Measurements from ENCODE around the gene MRPS25.

The MRPS25 gene

GRCh38 chr3:15064835-15065549, at the start of gene MRPS25:
TSS of gene MRPS25 (minus strand) at chr3:15065315. CDS start at chr3:15065194, 121 bp downstream.
- peak; percentile 82 for DNase-seq

- no peak for DNase-seq
These were observed 48.8 kb upstream of the MRPS25 start for GRCh38 chr3:15113884-15114283.

GRCh38 chr3:15113471-15113870, 48.4 kb upstream of the MRPS25 start:
- peak; percentile 11 for DNase-seq

- no peak for DNase-seq
These were observed 46.9 kb upstream of the MRPS25 start for GRCh38 chr3:15112011-15112410.

- no peak for DNase-seq
These were observed 45.1 kb upstream of the MRPS25 start for GRCh38 chr3:15110206-15110605.

GRCh38 chr3:15108869-15109268, 43.8 kb upstream of the MRPS25 start:
- DNase-seq, result no peak

- DNase-seq, result peak; percentile 63
These were observed 43.0 kb upstream of the MRPS25 start for GRCh38 chr3:15108082-15108545.

GRCh38 chr3:15107075-15107947, 42.2 kb upstream of the MRPS25 start:
- no peak for DNase-seq

- no peak for DNase-seq
These were observed 37.7 kb upstream of the MRPS25 start for GRCh38 chr3:15102836-15103235.

- no peak for DNase-seq
These were observed 37.1 kb upstream of the MRPS25 start for GRCh38 chr3:15102256-15102655.

- DNase-seq, result no peak
These were observed 34.4 kb upstream of the MRPS25 start for GRCh38 chr3:15099364-15100098.

GRCh38 chr3:15098503-15099363, 33.6 kb upstream of the MRPS25 start, which contains the start of gene RBSN:
TSS of gene RBSN (minus strand) at chr3:15099148. CDS start at chr3:15096120, 3,028 bp downstream.
- peak; percentile 94 for DNase-seq

GRCh38 chr3:15097891-15098290, 32.8 kb upstream of the MRPS25 start:
- DNase-seq, result no peak

GRCh38 chr3:15096046-15096445, 30.9 kb upstream of the MRPS25 start:
- DNase-seq, result no peak

- no peak for DNase-seq
These were observed 29.2 kb upstream of the MRPS25 start for GRCh38 chr3:15094187-15094875.

- DNase-seq, result no peak
These were observed 27.6 kb upstream of the MRPS25 start for GRCh38 chr3:15092686-15093085.

- DNase-seq, result no peak
These were observed 26.5 kb upstream of the MRPS25 start for GRCh38 chr3:15091575-15091974.

- no peak for DNase-seq
These were observed 24.1 kb upstream of the MRPS25 start for GRCh38 chr3:15089201-15089600.

- no peak for DNase-seq
These were observed 21.6 kb upstream of the MRPS25 start for GRCh38 chr3:15086699-15087098.

GRCh38 chr3:15086263-15086662, 21.1 kb upstream of the MRPS25 start:
- no peak for DNase-seq

GRCh38 chr3:15083252-15083651, 18.1 kb upstream of the MRPS25 start:
- DNase-seq, result no peak

All from NCI-H1092 (cell line).